GM12878 (cell line): ENCODE data around the gene C1orf210.

Experiments
- EP300 ChIP-seq, 2 experiments: fragments of 150-350 bp in 1 of 2; IDR thresholded peaks; 2 replicates each; pipeline ENCODE4 v1.6.1; 2011 to 2012; ENCODE audit warnings: low read depth in 2 of 2, low read length in 2 of 2, borderline replicate concordance in 1 of 2, improper control_type of control experiment in 1 of 2, inconsistent platforms in 1 of 2; ENCODE audit not compliant: control insufficient read depth in 1 of 2
- EZH2 ChIP-seq: IDR thresholded peaks from 2 replicates; pipeline ENCODE4 v1.6.1; 2012; ENCODE audit warnings: low read depth, mild to moderate bottlenecking, control low read depth, inconsistent platforms, low read length, borderline replicate concordance; ENCODE audit not compliant: control insufficient read depth
- TBL1XR1 ChIP-seq: IDR thresholded peaks from 2 replicates; pipeline ENCODE4 v1.6.1; 2012; ENCODE audit warnings: low read depth, low read length, improper control_type of control experiment
- ZNF274 ChIP-seq: IDR thresholded peaks from one replicate; pipeline ENCODE4 v1.8.0; 2011; ENCODE audit not compliant: insufficient read length, insufficient read depth

- TF ChIP-seq EZH2: no peak
- no peak for TF ChIP-seq TBL1XR1
- no peak for TF ChIP-seq EP300 (IDR thresholded peaks at IDR 0.05; ENCODE audit: borderline replicate concordance in 1 of 2, control insufficient read depth in 1 of 2, low read depth in 2 of 2, low read length in 2 of 2)
- no peak for TF ChIP-seq ZNF274
Observed at GRCh38 chr1:43272161-43272560, 13.2 kb downstream of the C1orf210 start.
